GM10847 (cell line): ENCODE data around the gene CREBL2.

Experiments
- POLR2A ChIP-seq: IDR thresholded peaks from 2 replicates; pipeline ENCODE4 v1.6.1; 2011; ENCODE audit not compliant: insufficient read length; ENCODE audit errors: extremely low read depth

Gene CREBL2

DNA sequence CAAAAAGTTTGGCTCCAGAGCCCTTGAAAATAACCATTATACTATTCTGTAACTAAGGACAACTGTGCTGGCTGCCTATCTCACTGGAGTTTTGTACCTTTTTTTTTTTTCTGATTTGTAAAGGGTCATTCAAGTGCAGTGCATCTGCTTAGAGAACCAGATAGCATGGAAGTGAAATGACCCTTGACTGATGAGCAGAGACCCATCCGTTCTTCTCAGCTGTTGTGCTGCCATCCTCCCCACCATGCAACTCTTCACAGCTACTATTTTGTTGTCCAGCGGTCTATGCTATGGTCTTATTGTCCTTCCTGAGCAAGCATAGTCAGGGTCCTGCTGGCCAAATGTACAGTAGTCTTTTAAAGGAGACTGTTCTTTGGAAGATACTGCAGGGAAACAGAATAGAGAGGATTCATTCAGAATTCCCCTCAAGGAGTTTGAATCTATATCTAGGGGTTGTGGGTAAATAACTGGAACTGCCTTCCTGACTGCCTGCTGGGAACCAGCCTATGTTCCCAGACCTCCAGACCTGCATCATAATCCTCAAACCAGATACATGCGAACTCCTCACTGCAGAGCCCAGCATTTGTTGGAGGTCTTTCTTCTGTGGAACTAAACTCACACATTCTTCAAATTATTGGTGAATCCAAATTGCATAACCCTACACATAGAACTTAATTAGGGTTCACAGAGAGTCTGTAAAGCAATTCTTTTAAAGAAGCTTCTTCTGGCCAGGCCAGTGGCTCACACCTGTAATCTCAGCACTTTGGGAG is 43.2 kb downstream of the CREBL2 start:
- no peak for TF ChIP-seq POLR2A

- no peak for TF ChIP-seq POLR2A
Observed at GRCh38 chr12:12660201-12660600, 48.5 kb downstream of the CREBL2 start.

GRCh38 chr12:12661086-12661856 is 49.6 kb downstream of the CREBL2 start:
- no peak for TF ChIP-seq POLR2A

DNA sequence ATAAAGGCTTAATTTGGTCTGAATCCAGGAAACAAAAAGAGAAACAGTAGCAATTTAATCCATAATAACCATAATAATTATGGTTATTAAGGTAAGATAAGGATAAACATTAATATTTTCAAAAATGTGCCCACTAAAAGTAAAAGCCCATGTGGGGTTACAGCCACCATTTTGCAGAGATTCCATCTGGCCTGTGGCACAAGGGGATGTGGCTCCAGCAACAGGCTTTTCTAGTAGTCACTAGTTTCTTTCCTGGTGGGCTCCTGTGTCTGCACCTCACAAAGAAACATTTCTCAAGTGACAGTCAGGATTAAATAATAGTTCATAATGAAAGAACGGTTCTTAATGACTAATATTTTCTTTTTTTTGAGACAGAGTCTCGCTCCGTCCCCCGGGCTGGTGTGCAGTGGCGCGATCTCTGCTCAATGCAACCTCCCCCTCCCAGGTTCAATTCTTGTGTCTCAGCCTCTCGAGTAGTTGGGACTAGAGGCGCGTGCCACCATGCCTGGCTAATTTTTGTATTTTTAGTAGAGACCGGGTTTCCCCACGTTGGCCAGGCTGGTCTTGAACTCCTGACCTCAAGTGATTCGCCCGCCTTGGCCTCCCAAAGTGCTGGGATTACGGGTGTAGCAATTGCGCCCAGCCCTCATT is 52.1 kb downstream of the CREBL2 start:
- no peak for TF ChIP-seq POLR2A

- TF ChIP-seq POLR2A, result no peak
Observed at GRCh38 chr12:12665194-12665593, 53.5 kb downstream of the CREBL2 start.

GRCh38 chr12:12668005-12668404 is 56.3 kb downstream of the CREBL2 start:
- no peak for TF ChIP-seq POLR2A

GRCh38 chr12:12669020-12669419 is 57.3 kb downstream of the CREBL2 start:
- TF ChIP-seq POLR2A, result no peak

GRCh38 chr12:12671850-12672660 is 60.4 kb downstream of the CREBL2 start:
- TF ChIP-seq POLR2A, result no peak

DNA sequence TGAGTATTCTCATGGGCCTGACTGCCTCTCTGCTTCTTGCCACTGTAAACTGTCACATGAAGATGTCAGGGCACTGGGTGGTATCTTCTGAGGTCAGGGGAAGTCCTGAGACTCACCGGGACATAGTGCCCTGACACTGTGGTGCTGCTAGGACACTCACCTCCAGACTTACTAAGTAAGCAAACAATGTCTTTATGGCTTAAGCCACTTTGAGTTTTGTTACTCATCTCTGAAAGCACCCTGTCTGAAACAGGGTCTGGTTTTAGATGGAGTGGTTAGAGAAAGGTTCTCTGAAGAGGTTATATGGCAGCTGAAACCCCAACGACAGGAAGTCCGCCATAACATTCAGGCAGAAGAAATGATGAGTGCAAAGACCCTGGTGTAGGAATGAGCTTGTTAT is 61.6 kb downstream of the CREBL2 start:
- TF ChIP-seq POLR2A, result no peak

DNA sequence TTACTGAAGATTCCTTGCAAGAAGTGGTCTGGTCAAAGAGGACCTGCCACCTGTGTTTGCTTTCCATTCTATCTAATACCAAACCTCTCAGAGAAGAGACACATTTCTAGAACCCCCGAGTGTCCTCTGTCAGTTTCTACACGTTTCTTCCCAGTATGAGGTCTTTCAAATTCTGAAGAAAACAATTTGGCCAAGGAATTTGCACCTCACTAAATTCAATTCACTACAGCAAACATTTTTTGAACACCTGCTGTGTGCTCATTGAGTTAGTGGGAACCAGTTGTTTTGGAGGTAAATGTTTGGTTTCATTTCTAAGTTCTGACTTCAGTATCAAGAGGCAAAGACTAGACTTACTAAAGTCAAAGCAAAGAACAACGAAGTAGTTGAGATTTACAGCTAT is 64.9 kb downstream of the CREBL2 start:
- TF ChIP-seq POLR2A, result no peak

DNA sequence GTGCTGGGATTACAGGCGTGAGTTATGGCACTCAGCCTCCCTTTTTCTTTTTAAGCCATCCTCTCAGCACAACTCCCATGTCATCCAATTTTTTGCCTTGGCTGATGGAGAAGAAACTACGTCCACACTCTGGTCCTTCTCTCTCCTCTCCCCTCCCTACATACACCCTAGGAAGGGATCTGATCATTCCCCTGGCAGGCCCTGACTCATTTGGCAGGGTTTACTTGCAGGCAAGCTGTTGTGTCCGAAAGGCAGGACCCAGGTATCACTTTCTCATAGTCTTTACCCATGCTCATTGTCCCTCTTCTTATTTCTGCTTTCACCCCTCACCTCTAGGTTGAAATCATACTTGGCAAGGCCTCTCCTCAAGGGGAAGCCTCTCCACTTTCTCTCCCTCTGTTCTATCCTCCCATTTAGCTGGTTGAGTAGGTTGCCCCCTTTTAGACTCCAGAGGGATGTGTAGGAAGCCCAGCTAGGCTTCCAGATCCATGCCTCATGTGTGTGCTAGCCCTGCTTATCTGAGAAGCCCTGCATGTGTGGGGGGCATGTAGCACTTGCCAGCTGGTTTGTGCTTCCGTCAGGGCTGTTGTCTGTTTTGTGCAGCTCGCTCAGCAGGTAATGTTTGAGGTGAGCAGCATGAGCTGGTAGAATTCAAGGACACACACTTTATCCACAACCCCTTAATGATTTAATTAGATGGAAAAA is 69.5 kb downstream of the CREBL2 start:
- TF ChIP-seq POLR2A, result no peak

DNA sequence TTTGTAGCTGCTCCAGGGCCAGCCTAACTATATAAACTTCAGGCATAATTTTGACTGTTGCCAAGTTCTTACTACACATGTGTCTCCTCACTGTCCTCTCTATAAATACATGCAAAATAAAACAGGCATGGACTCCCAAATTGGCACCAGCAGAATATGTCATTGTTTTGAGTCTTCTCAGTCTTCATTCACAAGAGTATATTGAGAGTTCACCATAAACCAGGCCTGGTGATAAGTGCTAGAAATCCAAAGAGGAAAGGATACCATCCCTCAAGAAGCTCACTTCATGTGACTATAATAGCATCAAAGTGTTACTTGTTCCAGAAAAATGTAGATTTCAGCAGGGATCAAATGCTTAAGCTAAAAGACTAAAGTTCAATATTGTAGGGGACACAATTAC is 70.6 kb downstream of the CREBL2 start:
- TF ChIP-seq POLR2A, result no peak

DNA sequence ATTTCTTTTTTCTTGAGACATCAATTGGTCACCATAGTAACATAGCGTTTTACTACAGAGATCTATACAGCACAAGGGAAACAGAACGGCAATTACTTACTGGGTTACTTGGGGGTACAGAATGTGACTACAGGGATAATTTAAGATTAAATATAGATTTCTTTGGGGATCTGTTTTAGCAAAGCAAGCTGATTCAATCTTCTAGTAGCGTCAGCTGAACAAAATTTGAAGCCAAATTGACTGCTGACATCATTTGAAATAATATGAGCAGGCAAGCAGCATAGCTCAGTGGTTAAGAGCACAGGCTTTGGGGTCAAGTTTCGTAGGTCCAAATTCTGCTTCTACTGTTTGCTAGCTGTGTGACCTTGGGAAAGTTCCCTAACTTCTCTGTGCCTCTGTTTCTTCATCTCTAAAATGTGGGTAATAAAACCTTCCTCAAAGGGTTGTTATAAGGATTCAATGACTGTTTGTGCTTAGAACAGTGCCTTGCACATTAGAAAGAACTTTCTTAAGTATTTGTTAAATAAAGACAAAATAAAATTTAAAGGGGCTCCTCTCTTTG is 71.5 kb downstream of the CREBL2 start:
- TF ChIP-seq POLR2A, result no peak

DNA sequence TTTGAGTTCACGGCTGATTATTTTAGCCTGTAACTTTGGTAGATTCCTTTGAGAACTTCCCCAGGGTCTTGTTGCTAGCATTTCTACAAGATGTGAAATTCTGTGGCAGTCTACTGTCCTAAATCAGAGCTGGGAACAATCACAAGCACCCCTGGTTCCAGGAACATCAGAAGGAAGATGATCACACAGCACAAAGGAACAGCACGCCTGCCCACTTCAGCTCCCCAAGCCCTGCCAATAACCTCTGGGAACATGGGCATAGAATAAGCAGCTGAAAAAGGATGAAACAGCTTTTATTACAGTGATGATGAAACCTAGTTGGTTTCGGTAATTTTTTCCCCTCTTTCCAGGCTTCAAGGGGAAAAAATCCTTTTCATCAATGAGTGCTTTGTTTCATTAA is 72.0 kb downstream of the CREBL2 start:
- no peak for TF ChIP-seq POLR2A
